ENCODE results near the gene IFNG.
"Not testable (repeated sequence)": the region's sequence is repeated elsewhere in the genome, so short reads cannot be mapped to it uniquely, and the experiment has no call there.

The IFNG gene

GRCh38 chr12:68159681-68160304, at the start of gene IFNG:
Gene IFNG, minus strand, starts transcription at chr12:68159740. Its CDS starts 125 bp downstream, at chr12:68159615.
- DNase-seq: no peak

DNA sequence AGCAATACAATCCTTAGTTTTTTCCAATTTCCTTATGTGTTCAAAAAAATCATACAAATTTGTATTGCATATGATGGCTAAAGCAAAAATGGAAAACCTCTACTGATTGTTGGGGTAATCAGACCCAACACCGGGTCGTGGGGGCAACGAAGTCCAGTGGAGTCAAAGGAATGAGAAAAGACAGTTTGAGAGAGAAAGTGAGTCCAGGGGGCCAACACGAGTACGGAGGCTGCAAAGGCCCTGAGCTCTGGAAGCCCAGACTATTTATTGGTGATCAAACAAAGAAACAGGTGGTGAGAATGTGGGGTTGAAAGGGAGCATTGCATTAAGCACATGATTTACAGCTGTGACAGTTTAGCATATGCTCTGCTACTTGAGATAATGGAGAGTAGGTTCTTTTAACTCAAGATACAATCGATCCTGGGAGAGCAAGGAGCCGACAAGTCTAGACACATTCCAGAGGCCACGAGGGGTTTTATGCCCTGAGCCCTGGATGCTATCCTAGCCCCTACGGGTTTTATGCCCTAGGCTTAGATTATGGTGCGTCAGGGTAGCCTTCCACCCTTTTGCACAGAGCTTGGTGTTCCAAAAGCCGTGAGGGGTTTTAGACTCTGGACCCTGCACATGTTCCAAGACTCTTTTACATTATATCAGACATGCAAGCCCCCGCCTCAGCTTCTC, 49.6 kb upstream of the IFNG start:
- not testable (repeated sequence) for DNase-seq

GRCh38 chr12:68207276-68207675, 47.7 kb upstream of the IFNG start:
- no peak for DNase-seq

DNA sequence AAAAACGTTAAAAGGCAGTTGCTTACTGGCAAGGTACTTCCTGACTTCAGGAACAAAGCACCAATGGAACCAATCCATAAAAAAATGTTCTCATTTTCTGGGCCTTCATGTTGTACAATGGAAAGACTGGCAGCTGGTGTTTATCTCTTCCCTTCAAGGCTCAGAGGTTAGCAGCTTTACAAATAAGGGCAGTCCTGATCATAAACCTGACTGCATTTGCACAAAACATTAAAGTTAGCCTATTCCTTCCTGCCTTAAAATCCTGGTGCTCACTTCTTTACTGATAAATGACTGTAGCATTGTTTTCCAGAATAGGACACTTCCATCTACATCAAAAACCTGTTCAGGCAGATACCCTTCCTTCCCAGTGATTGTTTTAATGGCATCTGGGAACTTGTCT, 46.9 kb upstream of the IFNG start:
- DNase-seq: no peak

- DNase-seq: peak; percentile 6
Measured at GRCh38 chr12:68203460-68203875, 43.9 kb upstream of the IFNG start.

- peak; percentile 24 for DNase-seq
Measured at GRCh38 chr12:68200854-68201253, 41.3 kb upstream of the IFNG start.

DNA sequence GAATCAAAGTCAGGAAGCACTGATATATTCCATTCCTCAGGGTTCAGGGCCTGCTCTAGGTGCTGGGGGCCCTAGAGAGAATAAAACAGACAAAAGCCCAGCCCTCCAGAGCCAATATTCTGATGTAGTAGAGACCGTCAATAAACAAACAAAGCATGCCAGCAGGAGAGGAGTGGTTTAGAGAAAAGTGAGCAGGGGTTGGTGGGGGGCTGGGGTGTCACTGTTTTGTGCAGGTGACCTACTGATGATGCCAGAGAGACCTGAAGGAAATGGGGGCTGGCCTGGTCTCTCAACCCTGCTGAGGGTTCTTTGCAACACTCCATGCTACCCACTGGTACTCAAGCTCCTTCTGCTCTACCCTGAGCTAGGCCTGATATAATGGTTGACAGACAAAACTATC, 39.6 kb upstream of the IFNG start:
- DNase-seq: no peak

DNA sequence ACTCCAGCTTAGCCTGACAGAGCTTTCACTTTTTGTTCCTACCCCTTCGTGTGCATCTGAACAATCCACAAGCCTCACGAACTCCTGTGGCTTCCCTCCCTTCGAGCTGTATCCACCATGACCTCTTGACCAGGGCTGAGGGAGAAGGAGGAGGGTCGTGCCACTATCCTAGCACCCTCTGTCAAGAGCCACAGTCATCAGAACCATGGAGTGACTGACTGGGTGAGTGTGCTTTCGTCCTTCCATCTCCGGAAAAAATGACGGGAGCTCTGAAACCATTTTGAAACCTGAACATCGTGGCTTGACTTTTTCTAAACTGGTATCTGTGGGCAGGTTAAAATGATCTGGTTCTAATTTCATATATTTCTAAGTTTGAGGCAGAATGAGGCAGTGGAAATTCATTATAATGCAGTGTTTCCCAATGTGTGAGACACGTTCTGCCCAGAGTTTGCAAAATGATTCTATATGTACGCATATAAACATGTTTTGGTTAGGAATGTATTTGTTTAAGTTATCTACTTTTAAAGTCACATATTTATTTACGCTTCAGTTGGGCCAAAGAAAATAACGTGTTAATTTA, 39.1 kb upstream of the IFNG start:
- DNase-seq: no peak

- no peak for DNase-seq
Measured at GRCh38 chr12:68190301-68190700, 30.8 kb upstream of the IFNG start.

GRCh38 chr12:68189821-68190242, 30.3 kb upstream of the IFNG start:
- DNase-seq: peak; percentile 68

- DNase-seq: peak; percentile 60
Measured at GRCh38 chr12:68185598-68185997, 26.1 kb upstream of the IFNG start.

DNA sequence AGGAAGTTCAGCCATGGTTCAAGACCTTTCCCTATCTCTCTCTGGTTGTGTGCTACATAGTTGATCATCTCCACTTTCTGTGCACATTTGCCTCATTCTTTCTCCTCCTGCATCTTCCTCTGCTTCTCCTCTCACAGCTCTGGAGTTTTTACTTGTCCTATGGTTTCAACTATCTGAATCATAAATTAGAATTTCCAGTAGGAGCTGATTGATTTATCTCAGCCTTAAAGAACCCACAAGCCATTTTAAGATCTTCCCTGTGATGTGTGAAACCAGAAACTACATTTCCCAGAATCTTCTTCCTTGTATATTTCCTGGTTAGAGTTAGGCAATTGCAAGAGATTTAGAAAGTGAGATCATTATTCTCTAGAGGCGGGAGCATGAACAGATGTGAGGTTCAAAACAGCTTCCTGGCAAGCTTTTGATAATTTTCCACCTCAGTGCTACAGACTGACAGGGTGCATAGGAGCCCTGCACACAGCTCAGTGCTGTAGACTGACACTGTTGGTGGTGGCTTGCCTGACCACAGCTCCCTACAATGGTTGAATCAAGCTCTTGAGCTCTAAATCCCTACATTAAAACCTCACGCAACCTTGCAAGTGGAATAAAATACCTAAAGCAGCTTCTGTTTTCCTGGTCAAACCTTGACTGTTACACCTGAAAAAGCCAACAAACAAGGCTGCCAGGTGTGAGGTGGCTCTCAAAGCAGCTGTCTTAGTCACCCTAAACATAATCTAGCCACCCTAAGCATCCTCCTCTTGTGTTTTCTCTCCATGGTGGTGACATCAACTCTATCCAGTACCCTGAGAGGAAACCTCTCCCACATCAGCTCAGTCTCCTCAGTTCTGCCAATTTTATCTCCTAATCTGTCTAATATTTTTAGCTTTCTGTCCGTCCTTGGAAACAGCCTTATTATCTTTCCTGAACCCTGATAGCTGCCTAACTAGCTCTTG, 21.5 kb upstream of the IFNG start:
- DNase-seq: peak; percentile 69

DNA sequence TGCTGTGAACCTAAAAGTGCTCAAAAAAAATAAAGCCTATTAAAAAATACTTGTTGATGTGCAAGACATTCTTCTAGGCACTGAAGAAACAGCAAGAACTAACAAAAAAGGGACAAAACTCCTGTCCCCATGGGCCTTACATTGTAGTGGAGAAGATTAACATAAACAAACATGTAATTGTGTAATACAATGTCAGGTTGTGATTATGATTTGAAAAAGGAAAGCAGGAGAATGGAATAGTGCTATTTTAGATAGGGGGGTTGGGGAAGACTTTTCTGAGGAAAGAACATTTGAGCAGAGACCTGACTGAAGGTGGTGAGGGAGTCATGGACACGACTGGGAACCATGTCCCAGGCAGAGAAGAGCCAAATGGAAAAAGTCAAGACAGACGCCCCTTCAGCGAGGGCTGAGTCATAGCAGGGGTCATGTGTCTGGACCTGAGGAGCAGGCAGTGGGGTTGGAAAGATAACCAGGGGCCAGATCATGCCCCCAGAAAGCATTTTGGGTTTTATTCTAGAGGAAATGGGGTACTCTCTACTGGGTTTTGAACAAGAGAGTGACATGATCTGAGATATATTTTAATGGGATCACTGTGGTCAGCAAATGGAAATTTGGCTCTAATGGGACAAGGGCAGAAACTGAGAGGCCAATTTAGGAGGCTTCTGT, 19.4 kb upstream of the IFNG start:
- DNase-seq: peak; percentile 12

- no peak for DNase-seq
Measured at GRCh38 chr12:68178184-68178583, 18.6 kb upstream of the IFNG start.

DNA sequence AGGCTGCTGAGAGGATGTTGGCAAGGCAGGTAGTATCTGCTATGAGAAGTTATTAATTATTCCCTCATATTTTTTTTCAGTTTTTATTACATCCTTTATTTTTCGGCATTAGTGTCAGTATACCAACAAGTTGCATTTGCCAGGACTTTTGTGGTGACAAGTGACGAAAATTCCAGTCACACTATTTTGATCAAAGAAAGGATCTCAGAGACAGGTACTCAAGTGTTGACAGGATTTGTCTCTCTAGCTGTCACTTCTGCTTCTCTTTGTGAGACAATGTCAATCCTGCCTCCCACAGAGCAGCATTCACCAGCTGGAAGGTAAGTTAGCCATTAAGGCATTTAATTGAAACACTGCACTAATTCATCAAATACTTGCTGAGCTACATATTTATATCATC, 18.0 kb upstream of the IFNG start:
- DNase-seq: no peak

DNA sequence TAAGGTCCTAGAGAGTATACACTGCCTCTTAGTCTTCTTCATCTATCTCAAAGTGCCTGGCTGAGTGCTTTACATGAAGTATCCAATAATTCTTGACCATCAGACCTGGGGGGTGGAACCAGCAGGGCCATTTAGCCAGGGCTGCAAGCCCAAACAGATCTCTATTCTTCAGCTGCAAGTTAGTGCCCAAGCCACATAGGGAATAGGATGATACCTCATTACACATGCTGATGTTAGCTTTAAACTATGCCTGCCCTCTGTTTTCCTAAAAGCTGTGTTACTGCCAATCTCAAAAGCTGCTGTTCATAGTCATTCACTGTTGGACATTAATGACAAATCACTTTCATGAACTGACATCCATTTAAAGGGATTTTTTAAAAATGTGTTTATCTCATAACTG, 16.7 kb upstream of the IFNG start:
- no peak for DNase-seq

- no peak for DNase-seq
Measured at GRCh38 chr12:68175557-68176061, 16.1 kb upstream of the IFNG start.

DNA sequence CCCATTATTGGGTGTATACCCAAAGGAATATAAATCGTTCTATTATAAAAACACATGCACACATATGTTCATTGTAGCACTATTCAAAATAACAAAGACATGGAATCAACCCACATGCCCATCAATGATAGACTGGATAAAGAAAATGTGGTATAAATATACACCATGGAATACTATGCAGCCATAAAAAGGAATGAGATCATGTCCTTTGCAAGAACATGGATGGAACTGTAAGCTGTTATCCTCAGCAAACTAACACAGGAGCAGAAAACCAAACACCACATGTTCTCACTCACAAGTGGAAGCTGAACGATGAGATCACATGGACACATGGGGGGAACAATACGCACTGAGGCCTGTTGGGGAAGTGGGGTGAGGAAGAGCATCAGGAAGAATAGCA, 15.2 kb upstream of the IFNG start:
- not testable (repeated sequence) for DNase-seq

DNA sequence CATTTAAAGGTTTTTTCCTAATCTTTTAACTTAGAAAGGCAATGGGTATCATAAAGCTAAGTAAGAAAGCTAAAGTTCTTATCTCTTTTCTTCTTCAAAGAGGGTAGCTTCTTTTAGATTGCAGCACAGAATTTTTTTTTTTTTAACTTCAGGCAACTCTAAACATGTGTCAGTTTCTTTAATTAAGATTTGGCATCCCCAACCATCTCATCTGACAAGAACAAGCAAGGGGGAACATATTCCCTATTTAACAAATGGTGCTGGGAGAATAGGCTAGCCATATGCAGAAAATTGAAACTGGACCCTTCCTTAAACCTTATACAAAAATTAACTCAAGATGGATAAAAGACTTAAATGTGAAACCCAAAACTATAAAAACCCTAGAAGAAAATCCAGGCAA, 14.3 kb upstream of the IFNG start:
- no peak for DNase-seq

GRCh38 chr12:68170726-68171125, 11.2 kb upstream of the IFNG start:
- DNase-seq: no peak

GRCh38 chr12:68169213-68169889, 9.8 kb upstream of the IFNG start:
- DNase-seq: no peak

GRCh38 chr12:68166317-68166831, 6.8 kb upstream of the IFNG start:
- no peak for DNase-seq

All from OCI-M1 (cell line).